Measurements from ENCODE around the gene RAB3IP. TPM values are rescaled to one million over a fixed set of nuclear protein-coding genes. Genes with fewer than 3 reads are reported as not detected.
"Not testable (repeated sequence)": the region's sequence is repeated elsewhere in the genome, so short reads cannot be mapped to it uniquely, and the experiment has no call there.

Gene RAB3IP
- total and polyA plus RNA-seq, 11 donors = 19.7 to 37.5 (median 32.6) TPM

DNA sequence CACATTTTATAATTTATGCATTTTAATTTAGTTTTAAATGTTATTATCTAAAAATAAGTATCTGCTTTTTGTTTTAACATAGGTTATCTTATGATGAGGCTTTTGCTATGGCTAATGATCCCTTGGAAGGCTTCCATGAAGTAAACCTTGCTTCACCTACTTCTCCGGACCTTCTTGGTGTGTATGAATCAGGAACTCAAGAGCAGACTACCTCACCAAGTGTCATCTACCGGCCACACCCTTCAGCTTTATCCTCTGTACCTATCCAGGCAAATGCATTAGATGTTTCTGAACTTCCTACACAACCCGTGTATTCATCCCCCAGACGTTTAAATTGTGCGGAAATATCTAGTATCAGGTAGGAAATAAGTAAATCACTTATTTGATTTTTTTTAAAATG, 16.6 kb downstream of the RAB3IP start:
- peaks cover 0 to 13% (median 8%) of the 10 kb centered on the region in 12 donors for H3K9me3 ChIP-seq
- 80 to 84% (median 83%) methylated on average over 5 of the region's 5 CpGs for WGBS, 4 donors
- H3K4me3 ChIP-seq = no peak overlapping the region
- intact Hi-C loops (cut with DNase I) = no loop called here
- TF ChIP-seq, protein P1, sequence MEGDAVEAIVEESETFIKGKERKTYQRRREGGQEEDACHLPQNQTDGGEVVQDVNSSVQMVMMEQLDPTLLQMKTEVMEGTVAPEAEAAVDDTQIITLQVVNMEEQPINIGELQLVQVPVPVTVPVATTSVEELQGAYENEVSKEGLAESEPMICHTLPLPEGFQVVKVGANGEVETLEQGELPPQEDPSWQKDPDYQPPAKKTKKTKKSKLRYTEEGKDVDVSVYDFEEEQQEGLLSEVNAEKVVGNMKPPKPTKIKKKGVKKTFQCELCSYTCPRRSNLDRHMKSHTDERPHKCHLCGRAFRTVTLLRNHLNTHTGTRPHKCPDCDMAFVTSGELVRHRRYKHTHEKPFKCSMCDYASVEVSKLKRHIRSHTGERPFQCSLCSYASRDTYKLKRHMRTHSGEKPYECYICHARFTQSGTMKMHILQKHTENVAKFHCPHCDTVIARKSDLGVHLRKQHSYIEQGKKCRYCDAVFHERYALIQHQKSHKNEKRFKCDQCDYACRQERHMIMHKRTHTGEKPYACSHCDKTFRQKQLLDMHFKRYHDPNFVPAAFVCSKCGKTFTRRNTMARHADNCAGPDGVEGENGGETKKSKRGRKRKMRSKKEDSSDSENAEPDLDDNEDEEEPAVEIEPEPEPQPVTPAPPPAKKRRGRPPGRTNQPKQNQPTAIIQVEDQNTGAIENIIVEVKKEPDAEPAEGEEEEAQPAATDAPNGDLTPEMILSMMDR (IDR thresholded peaks at IDR 0.05) = no peak
- no peak for TF ChIP-seq POLR2A (IDR thresholded peaks at IDR 0.05)
- no peak overlapping the region for H3K27ac ChIP-seq
- H3K36me3 ChIP-seq = peaks cover 0 to 18% (median 0%) of the 10 kb centered on the region in 9 donors
- DNase-seq (no peak), ATAC-seq (no peak)
- H3K4me1 ChIP-seq = peaks cover 0 to 8% (median 0%) of the 10 kb centered on the region in 12 donors
- H3K27me3 ChIP-seq = no peaks in the 10 kb centered on the region

DNA sequence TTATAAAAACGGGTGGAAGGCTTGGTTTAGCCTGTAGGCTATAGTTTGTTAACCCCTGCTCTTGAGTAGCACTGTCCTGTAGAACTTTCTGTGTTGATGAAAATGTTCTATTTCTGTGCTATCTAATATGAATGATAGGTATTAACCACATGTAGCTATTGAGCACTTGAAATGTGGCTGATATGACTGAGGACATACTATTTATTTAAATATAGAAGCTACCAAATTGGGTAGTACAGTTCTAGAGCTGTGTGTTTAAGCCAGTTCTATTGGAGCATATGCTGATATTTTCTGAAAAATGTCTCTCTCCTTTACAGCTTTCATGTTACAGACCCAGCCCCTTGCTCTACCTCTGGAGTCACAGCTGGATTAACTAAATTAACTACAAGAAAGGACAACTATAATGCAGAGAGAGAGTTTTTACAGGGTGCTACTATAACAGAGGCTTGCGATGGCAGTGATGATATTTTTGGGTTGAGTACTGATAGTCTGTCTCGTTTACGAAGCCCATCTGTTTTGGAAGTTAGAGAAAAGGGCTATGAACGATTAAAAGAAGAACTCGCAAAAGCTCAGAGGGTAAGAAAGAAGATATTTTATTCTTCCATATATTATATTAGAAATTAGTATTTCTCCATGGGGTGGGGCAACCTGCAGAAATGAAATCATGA, 17.6 kb downstream of the RAB3IP start:
- intact Hi-C loops (cut with DNase I) = no loop called here
- Histone ChIP-seq H3K4me1 (peaks cover 0 to 8% (median 0%) of the 10 kb centered on the region in 12 donors), H3K27ac (peak overlapping the region in 2 of 12 donors; percentile 37 to 39), H3K27me3 (no peaks in the 10 kb centered on the region), H3K9me3 (peaks cover 0 to 22% (median 9%) of the 10 kb centered on the region in 12 donors), H3K36me3 (peaks cover 0 to 18% (median 0%) of the 10 kb centered on the region in 9 donors), H3K4me3 (peak overlapping the region in 4 of 12 donors; percentile 0 to 28 (median 9))
- 47 to 56% (median 55%) methylated on average over 6 of the region's 6 CpGs for WGBS, 4 donors
- DNase-seq (no peak), ATAC-seq (peak; percentile 32 to 79 (median 64))
- TF ChIP-seq, protein P1 (IDR thresholded peaks at IDR 0.05) = no peak
- TF ChIP-seq POLR2A (IDR thresholded peaks at IDR 0.05) = no peak

DNA sequence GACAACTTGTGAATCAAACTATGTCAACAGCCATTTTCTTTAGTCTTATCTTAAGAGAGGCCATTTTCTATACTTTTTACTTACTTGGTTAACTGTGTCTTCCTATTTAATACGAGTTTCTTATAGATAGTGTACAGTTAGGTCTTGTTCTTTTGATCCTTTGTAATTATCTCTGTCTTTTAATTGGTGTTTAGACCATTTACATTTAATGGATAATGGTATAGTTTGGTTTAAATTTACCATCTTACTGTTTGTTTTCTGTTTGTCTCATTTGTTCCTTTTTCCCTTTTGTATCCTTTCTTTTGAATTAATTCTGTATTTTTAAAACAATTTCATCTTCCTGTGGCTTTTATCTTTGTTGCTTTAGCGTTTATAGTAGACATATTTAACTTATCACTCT, 19.4 kb downstream of the RAB3IP start:
- Histone ChIP-seq H3K9me3 (peaks cover 0 to 31% (median 9%) of the 10 kb centered on the region in 12 donors), H3K4me3 (no peak overlapping the region), H3K4me1 (peaks cover 0 to 8% (median 0%) of the 10 kb centered on the region in 12 donors), H3K27me3 (no peaks in the 10 kb centered on the region), H3K27ac (no peak overlapping the region), H3K36me3 (peaks cover 0 to 18% (median 0%) of the 10 kb centered on the region in 9 donors)
- 78 to 91% (median 86%) methylated on average over 2 of the region's 2 CpGs for WGBS, 4 donors
- intact Hi-C loops (cut with DNase I) = no loop called here
- no peak for ATAC-seq
- no peak for DNase-seq
- TF ChIP-seq, protein P1 (IDR thresholded peaks at IDR 0.05) = no peak
- TF ChIP-seq POLR2A (IDR thresholded peaks at IDR 0.05) = no peak

DNA sequence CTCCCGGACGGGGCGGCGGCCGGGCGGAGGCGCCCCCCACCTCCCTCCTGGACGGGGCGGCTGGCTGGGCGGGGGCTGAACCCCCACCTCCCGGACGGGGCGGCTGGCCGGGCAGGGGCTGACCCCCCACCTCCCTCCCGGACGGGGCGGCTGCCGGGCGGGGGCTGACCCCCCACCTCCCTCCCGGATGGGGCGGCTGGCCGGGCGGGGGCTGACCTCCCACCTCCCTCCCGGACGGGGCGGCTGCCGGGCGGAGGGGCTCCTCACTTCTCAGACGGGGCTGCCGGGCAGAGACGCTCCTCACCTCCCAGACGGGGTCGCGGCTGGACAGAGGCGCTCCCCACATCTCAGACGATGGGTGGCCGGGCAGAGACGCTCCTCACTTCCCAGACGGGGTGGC, 20.9 kb downstream of the RAB3IP start:
- Histone ChIP-seq H3K9me3 (peaks cover 0 to 45% (median 16%) of the 10 kb centered on the region in 12 donors), H3K36me3 (peaks cover 0 to 18% (median 0%) of the 10 kb centered on the region in 9 donors)
- H3K4me1 ChIP-seq; H3K27me3 ChIP-seq; H3K4me3 ChIP-seq; intact Hi-C loops (cut with DNase I); DNase-seq; ATAC-seq; H3K27ac ChIP-seq: not testable (repeated sequence)
- WGBS, 4 donors = 93 to 98% (median 96%) methylated on average over 13 to 39 of the region's 39 CpGs; no CpG with 5 or more reads in 1 of the 4 donors

All from heart left ventricle (tissue), 16 donors.